Duodenal mucosa (tissue), 2 donors: ENCODE results near the gene REPS2.

ENCODE experiments used
- H3K27ac ChIP-seq: one replicate; pipeline ENCODE4 v1.7.0; 2013; ENCODE audit warnings: low read depth, low read length
- H3K27me3 ChIP-seq, 2 donors: one replicate each; pipeline ENCODE4 v1.7.0; 2013; ENCODE audit warnings: low read length in 2 of 2, control low read depth in 1 of 2; ENCODE audit not compliant: insufficient read depth in 2 of 2, control insufficient read depth in 1 of 2
- H3K36me3 ChIP-seq, 2 donors: one replicate each; pipeline ENCODE4 v1.7.0; 2013; ENCODE audit warnings: low read length in 2 of 2, control low read depth in 1 of 2; ENCODE audit not compliant: insufficient read depth in 2 of 2, control insufficient read depth in 1 of 2
- H3K4me1 ChIP-seq, 2 donors: one replicate each; pipeline ENCODE4 v1.7.0; 2013; ENCODE audit warnings: low read length in 2 of 2, control low read depth in 1 of 2; ENCODE audit not compliant: insufficient read depth in 2 of 2, control insufficient read depth in 1 of 2
- H3K4me3 ChIP-seq, 2 donors: one replicate each; pipeline ENCODE4 v1.7.0; 2013; ENCODE audit warnings: low read length in 2 of 2, low read depth in 1 of 2
- H3K9ac ChIP-seq, 2 donors: one replicate each; pipeline ENCODE4 v1.7.0; 2013; ENCODE audit warnings: low read length in 2 of 2, low read depth in 1 of 2
- H3K9me3 ChIP-seq, 2 donors: one replicate each; pipeline ENCODE4 v1.7.0; 2013; ENCODE audit warnings: low read length in 2 of 2, control low read depth in 1 of 2; ENCODE audit not compliant: control insufficient read depth in 1 of 2

The REPS2 gene

DNA sequence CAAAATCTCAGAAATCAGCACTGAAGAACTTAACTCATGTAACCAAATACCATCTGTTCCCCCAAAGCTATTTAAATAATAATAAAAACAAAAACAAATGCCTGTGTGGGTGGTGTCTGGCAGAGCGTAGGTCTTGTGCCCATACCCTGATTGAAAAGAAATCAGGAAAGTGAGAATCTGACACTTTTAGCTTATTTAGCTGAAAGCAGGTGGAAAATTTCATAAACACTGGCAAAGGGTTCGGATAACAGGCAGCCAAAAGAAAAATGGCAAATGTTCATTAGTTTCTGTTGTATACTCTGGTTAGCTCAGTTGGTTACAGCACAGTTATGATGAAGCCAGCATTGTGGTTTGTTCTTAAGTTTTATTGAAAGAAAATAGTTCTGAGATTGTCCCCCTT, 48.3 kb downstream of the REPS2 start:
- no peaks in the 10 kb centered on the region for H3K27me3 ChIP-seq
- peaks cover 0 to 16% of the 10 kb centered on the region in 2 donors for H3K4me1 ChIP-seq
- no peak overlapping the region for H3K27ac ChIP-seq

DNA sequence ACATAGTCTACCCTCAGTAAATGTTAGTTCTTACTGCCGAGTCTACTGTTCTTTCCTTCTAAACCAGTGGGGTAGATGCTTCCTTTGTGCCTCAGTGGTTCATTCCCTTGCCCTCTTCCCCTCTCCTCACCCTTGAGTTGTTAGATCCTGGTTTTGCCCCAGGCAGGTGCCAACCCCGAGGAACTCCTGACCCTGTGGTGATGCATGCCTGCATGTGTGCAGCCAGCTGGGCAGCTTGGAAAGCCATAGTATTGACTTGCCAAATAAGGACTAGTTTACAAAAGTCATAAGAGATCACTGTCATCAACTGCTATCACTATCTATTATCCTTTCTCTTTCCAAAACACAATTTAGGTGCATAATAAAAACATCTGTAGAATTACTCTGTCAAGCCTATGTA, 50.9 kb downstream of the REPS2 start:
- Histone ChIP-seq H3K36me3 (no peaks in the 10 kb centered on the region), H3K27ac (no peak overlapping the region), H3K4me3 (no peak overlapping the region), H3K9ac (no peak overlapping the region), H3K4me1 (peaks cover 0 to 15% of the 10 kb centered on the region in 2 donors), H3K27me3 (no peaks in the 10 kb centered on the region), H3K9me3 (no peaks in the 10 kb centered on the region)

More for the DNA sequence above, 48.3 kb downstream of the REPS2 start:
- no peak overlapping the region for H3K4me3 ChIP-seq
- H3K9me3 ChIP-seq = no peaks in the 10 kb centered on the region
- no peaks in the 10 kb centered on the region for H3K36me3 ChIP-seq
- H3K9ac ChIP-seq = no peak overlapping the region

DNA sequence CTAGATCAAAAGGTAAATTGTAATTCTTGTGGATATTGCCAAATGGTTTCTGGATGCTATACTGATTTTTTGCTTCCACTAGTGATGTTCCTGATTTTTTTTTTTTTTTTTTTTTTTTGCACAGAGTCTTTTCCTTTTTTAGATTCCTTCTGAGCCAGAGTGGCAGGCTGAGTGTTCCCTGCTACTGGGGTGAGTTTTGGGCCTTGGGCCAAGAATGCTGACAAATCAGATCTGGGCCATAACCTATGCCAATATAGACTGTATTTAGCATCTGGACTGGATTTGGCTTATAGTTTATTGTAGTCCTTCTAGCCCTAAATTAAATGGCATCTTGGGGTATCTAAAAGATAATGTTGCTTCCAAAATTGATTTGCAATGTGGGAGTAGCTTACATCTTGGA, 52.8 kb downstream of the REPS2 start:
- H3K9ac ChIP-seq = no peak overlapping the region
- H3K9me3 ChIP-seq = no peaks in the 10 kb centered on the region
- H3K36me3 ChIP-seq = no peaks in the 10 kb centered on the region
- no peaks in the 10 kb centered on the region for H3K27me3 ChIP-seq
- no peak overlapping the region for H3K27ac ChIP-seq
- H3K4me1 ChIP-seq = no peaks in the 10 kb centered on the region
- no peak overlapping the region for H3K4me3 ChIP-seq

DNA sequence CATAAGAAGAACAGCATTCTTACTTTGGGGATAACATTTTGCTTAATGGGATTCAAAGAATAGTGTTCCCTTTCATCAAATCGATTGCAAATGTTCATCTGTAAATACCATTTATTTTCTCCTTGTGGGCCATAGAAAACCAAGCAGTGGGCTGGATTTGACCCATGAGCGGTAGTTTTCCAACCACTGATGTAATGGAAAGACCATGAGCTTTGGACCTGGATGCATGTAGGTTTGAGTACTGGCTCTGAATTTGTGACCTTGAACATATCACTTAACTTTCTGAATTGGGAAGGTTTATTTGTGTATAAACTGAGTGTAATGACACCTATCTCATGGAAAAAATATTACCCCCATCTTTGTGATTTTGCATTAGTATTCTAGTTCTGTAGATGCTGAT, 54.3 kb downstream of the REPS2 start:
- Histone ChIP-seq H3K36me3 (no peaks in the 10 kb centered on the region), H3K9me3 (no peaks in the 10 kb centered on the region), H3K27me3 (no peaks in the 10 kb centered on the region)

DNA sequence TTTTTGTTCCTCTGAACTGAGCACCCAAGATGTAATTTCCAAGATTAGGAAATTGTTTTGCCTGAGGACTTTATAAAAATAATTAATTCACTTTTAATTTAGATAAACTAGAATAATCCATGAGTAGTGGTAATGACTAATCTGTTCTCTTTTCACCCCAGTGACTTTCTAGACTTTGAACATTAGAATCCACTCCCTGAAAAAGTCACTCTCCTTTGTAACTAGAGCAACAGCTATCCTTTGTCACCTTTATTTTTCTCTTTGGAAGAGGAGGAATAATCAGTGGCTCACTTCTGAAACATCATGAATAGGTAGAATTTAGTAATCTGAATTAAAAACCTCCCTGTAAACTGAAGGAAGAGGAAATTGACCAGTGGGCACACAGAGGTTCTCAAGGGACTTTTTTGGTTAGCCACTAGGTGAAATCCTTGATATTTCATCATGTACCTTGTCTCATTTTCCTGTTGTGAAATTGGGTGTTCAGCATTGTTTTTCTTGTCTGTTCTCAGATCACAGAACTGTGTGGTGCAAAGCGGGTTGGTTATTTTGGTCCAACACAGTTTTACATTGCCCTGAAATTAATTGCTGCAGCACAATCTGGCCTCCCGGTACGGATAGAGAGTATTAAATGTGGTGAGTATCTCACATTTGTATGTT, 59.4 kb downstream of the REPS2 start:
- no peaks in the 10 kb centered on the region for H3K27me3 ChIP-seq
- no peak overlapping the region for H3K27ac ChIP-seq
- H3K4me3 ChIP-seq = no peak overlapping the region
- H3K9ac ChIP-seq = no peak overlapping the region
- H3K9me3 ChIP-seq = no peaks in the 10 kb centered on the region
- H3K4me1 ChIP-seq = peaks cover 4 to 31% of the 10 kb centered on the region in 2 donors
- H3K36me3 ChIP-seq = no peaks in the 10 kb centered on the region

More for the DNA sequence above, 54.3 kb downstream of the REPS2 start:
- no peaks in the 10 kb centered on the region for H3K4me1 ChIP-seq
- H3K9ac ChIP-seq = no peak overlapping the region
- H3K27ac ChIP-seq = no peak overlapping the region
- H3K4me3 ChIP-seq = no peak overlapping the region

DNA sequence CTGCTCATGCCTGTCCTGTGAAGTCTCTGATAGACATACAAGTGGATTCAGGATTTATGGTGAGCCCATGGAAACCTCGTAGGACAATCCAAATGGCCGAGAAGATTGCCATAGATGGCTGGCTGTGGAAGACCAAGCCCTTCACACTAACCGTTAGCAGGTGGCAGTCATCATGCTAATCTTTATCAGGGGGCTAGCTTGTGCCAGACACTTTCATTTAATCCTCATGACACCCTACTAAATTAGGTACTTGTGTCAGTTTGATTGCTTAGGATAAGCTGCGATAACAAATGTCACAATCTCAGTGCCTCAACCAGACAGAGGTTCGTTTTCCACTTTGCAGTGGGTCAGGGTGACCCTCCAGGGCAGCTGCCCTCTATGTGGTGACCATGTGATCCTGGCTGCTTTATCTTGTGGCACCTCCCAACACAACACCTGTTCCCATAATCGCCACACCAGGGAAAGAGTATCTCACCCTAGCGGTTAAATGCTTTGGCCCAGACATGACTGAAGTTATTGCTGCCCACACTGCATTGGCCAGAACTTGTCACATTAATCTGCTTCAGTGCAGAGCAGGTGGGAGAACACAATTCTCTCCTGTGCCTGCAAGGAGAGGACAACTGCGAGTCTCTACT, 60.8 kb downstream of the REPS2 start:
- no peaks in the 10 kb centered on the region for H3K27me3 ChIP-seq

DNA sequence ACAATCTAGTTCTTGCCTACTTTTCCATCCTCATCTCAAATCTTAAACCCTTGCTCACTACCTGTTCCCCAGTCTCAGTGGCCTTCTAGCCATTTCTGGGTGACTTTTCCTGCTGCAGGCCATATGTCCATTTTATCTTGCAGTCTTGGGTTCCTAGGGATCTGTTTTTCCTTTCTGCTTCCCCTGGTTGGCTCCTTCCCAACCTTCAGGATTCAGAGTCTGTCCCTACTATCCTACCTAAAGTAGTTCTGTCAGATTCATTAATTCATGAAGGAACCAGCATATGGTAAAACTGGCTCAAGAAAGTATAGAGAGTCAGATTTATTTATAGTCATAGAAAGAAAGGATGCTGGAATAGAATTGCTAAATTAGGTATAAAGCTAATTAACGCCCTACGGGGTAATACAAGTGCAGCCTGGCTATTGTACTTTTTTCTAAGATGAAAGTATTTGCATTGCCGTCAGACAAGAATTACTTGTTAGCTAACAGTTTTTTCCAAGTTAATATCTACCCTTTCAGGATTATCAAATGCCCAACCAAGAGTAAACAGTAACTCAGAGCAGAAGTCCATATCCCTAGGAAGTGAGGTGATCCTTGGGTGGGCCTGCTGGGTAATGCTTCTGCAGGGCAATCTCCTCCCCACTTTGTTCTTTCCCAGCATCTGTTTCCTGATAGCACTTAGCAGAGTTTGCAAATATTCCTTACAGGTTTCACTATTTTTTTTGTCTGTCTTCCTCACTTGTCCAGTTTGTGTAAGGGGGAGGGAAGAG, 63.6 kb downstream of the REPS2 start:
- no peak overlapping the region for H3K27ac ChIP-seq
- no peaks in the 10 kb centered on the region for H3K9me3 ChIP-seq
- H3K4me3 ChIP-seq = peak overlapping the region; percentile 36 to 52
- no peak overlapping the region for H3K9ac ChIP-seq
- no peaks in the 10 kb centered on the region for H3K27me3 ChIP-seq
- no peaks in the 10 kb centered on the region for H3K36me3 ChIP-seq
- H3K4me1 ChIP-seq = peaks cover 4 to 31% of the 10 kb centered on the region in 2 donors

More for the DNA sequence above, 60.8 kb downstream of the REPS2 start:
- peak overlapping the region in 1 of 2 donors; percentile 7 for H3K4me3 ChIP-seq
- no peak overlapping the region for H3K27ac ChIP-seq
- H3K36me3 ChIP-seq = no peaks in the 10 kb centered on the region
- H3K9ac ChIP-seq = no peak overlapping the region
- H3K9me3 ChIP-seq = no peaks in the 10 kb centered on the region
- H3K4me1 ChIP-seq = peaks cover 4 to 31% of the 10 kb centered on the region in 2 donors

DNA sequence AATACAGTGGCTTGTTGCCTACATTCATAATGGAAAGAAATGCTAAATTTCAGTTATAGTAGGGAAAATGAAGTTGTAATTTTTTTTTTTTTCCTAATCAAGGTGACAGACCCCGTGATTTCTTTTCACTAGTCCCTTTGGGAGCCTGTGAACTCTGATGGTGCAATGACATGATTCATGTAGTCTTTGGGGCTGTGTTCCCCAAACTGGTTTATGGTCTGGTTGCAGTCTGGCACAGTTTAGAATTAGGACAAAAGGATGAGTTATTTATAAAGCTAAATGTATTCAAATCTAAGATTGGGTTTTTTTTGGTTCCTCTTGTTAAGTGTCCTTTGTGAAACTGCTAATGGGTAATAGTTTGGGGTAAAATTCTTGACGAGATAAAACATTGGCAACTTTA, 66.0 kb downstream of the REPS2 start:
- Histone ChIP-seq H3K36me3 (no peaks in the 10 kb centered on the region), H3K9me3 (no peaks in the 10 kb centered on the region), H3K9ac (no peak overlapping the region), H3K27me3 (no peaks in the 10 kb centered on the region), H3K4me1 (peaks cover 3 to 15% of the 10 kb centered on the region in 2 donors), H3K4me3 (no peak overlapping the region), H3K27ac (no peak overlapping the region)

DNA sequence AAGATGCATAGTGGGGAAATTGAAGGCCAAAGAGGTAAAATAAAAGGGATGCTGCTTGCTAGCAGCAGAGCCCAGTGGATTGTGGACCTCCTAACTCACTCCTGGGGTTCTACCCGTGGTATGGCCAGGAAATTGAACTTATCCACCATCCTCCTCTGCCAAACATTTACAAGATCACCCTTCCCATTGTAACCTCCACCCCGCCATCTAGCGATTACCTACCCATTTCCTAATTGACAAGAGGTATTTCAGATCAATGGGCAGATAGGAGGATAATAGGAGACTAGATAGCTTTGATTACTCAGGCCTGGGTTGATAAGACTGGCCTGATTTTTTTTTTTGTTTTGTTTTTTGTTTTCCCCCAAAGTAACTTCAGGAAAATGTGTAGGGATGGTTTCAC, 67.8 kb downstream of the REPS2 start:
- H3K36me3 ChIP-seq = no peaks in the 10 kb centered on the region
- no peak overlapping the region for H3K9ac ChIP-seq
- H3K9me3 ChIP-seq = no peaks in the 10 kb centered on the region
- no peak overlapping the region for H3K27ac ChIP-seq
- peaks cover 0 to 4% of the 10 kb centered on the region in 2 donors for H3K4me1 ChIP-seq
- no peak overlapping the region for H3K4me3 ChIP-seq
- no peaks in the 10 kb centered on the region for H3K27me3 ChIP-seq

DNA sequence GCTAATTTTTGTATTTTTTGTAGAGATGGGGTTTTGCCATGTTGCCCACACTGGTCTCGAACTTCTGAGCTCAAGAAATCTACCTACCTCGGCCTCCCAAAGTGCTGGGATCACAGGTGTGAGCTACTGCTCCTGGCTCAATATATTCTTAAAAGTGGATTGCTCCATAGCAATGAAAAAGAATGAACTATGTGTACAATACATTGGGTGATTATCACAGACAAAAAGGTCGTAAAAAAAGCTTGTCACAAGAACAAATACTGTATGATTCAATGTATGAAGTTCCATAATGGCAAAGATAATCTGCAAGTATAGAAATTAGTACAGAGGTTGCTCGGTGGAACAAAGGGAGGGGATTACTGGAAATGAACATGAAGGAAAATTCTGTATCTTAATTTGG, 70.7 kb downstream of the REPS2 start:
- Histone ChIP-seq H3K4me1 (peaks cover 0 to 3% of the 10 kb centered on the region in 2 donors), H3K4me3 (no peak overlapping the region), H3K9ac (no peak overlapping the region), H3K27me3 (no peaks in the 10 kb centered on the region), H3K27ac (no peak overlapping the region), H3K9me3 (no peaks in the 10 kb centered on the region), H3K36me3 (no peaks in the 10 kb centered on the region)
